ENCODE measurements around the gene ZNF532.

DNA sequence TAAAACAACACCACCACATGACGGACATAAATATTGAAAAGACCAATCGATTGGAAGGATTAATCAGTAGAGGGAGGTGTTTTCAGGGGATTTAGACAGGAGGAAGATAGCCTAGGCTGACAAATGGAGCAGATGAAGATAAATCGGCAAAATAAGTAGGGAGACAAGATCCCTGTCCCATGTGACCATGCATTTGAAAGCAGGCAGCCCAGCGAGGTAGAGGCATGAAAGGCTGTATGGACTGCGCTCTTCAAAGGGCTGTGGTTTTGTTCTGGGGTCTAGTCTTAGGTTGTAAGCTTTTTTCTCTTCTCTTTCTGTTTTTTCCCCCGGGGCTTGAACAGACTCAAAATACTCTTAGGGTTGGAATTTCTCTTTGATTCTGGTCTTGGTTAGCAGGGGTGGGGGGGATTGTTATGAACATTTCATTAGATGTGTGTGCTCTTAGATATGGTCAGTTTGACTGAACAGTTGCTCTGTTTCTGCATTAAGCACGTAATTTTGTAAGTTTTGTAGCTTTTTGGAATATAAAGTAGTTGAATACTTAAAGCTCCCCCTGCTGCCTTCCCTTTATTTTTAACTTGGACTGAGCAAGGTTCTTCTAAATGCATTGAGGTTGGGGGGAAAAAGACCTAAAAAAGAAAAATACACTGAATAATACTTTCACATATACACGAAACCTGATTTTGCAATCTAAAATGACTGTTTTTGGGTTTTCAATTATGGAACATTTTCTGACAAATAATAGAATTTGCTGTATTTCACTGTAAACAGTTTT, 32.2 kb downstream of the ZNF532 start:
- TF ChIP-seq, protein P1, sequence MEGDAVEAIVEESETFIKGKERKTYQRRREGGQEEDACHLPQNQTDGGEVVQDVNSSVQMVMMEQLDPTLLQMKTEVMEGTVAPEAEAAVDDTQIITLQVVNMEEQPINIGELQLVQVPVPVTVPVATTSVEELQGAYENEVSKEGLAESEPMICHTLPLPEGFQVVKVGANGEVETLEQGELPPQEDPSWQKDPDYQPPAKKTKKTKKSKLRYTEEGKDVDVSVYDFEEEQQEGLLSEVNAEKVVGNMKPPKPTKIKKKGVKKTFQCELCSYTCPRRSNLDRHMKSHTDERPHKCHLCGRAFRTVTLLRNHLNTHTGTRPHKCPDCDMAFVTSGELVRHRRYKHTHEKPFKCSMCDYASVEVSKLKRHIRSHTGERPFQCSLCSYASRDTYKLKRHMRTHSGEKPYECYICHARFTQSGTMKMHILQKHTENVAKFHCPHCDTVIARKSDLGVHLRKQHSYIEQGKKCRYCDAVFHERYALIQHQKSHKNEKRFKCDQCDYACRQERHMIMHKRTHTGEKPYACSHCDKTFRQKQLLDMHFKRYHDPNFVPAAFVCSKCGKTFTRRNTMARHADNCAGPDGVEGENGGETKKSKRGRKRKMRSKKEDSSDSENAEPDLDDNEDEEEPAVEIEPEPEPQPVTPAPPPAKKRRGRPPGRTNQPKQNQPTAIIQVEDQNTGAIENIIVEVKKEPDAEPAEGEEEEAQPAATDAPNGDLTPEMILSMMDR (IDR thresholded peaks at IDR 0.05) = no peak
- TF ChIP-seq POLR2A (IDR thresholded peaks at IDR 0.05) = no peak
